RWPE2 (cell line): ENCODE results near the gene PLEKHG1.

Source experiments
- ATAC-seq: fragments of 200-7000 bp; cut with Tn5 transposase; 3 replicates; pipeline ENCODE4 v1.9.1; 2021; ENCODE audit warnings: low read depth
- DNase-seq: peaks from one replicate; pipeline ENCODE4 v3.0.0-alpha.2; 2020; ENCODE audit warnings: low spot score
- H3K27ac ChIP-seq: fragments of 450-650 bp; 2 replicates; pipeline ENCODE4 v1.5.1; 2017; ENCODE audit warnings: mild to moderate bottlenecking; ENCODE audit not compliant: poor library complexity, severe bottlenecking
- H3K27me3 ChIP-seq: fragments of 250-450 bp; sonication (Bioruptor Pico); 2 replicates; pipeline ENCODE4 v1.5.1; 2021; ENCODE audit warnings: mild to moderate bottlenecking, moderate library complexity; ENCODE audit not compliant: insufficient read depth, poor library complexity, severe bottlenecking
- H3K36me3 ChIP-seq: fragments of 250-450 bp; sonication (Bioruptor Pico); 2 replicates; pipeline ENCODE4 v1.5.1; 2020; ENCODE audit warnings: low read depth, mild to moderate bottlenecking, moderate library complexity
- H3K4me1 ChIP-seq: fragments of 250-450 bp; sonication (Bioruptor Pico); 2 replicates; pipeline ENCODE4 v1.5.1; 2021; ENCODE audit warnings: mild to moderate bottlenecking, moderate library complexity; ENCODE audit not compliant: insufficient read depth, poor library complexity, severe bottlenecking
- H3K4me3 ChIP-seq: fragments of 250-450 bp; sonication (Bioruptor Pico); 2 replicates; pipeline ENCODE4 v1.5.1; 2021; ENCODE audit warnings: mild to moderate bottlenecking, moderate library complexity; ENCODE audit not compliant: severe bottlenecking
- H3K9me3 ChIP-seq: fragments of 250-450 bp; sonication (Bioruptor Pico); 2 replicates; pipeline ENCODE4 v1.5.1; 2021; ENCODE audit warnings: mild to moderate bottlenecking, moderate library complexity; ENCODE audit not compliant: severe bottlenecking
- TF ChIP-seq, protein P1 (sequence below): fragments of 450-650 bp; IDR thresholded peaks from one replicate; pipeline ENCODE4 v1.5.1; 2017; ENCODE audit warnings: mild to moderate bottlenecking, moderate library complexity; ENCODE audit not compliant: poor library complexity, severe bottlenecking

PLEKHG1 gene

DNA sequence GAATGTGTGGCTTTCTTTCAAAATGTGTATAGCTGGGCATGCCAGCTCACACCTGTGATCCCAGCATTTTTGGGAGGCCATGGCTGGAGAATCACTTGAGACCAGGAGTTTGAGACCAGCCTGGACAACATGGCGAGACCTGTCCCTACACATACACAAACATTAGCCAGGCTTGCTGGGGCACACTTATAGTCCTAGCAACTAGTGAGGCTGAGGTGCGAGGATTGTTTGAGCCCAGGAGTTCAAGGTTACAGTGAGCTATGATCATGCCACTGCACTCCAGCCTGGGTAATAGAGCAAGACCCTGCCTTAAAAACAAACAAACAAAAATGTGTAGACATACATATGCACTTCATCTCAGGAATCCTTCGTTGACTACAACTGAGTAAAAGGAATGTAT, 31.1 kb upstream of the PLEKHG1 start:
- ATAC-seq: no peak

DNA sequence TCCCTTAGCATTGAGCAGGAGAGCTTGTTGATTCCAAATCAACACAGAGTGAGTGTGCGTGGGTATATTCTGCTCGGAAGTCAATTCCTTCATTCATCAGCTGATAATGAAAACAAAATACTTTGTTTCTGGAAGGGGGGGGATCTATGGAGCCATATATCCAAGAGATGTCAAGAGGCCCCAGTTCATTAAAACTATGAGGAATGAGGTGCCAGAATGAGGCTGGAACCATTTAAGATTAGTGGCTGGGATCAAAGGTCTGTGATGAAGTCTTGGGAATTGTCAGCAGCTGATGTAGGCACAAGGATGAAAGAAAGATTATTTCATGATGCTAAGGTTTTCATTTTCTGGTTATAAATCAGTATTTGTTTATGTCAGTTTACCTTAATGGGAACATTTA, 30.5 kb upstream of the PLEKHG1 start:
- Histone ChIP-seq H3K27ac (no peak overlapping the region), H3K9me3 (no peaks in the 10 kb centered on the region), H3K36me3 (no peaks in the 10 kb centered on the region), H3K4me3 (no peak overlapping the region), H3K27me3 (no peaks in the 10 kb centered on the region), H3K4me1 (no peaks in the 10 kb centered on the region)
- TF ChIP-seq, protein P1, sequence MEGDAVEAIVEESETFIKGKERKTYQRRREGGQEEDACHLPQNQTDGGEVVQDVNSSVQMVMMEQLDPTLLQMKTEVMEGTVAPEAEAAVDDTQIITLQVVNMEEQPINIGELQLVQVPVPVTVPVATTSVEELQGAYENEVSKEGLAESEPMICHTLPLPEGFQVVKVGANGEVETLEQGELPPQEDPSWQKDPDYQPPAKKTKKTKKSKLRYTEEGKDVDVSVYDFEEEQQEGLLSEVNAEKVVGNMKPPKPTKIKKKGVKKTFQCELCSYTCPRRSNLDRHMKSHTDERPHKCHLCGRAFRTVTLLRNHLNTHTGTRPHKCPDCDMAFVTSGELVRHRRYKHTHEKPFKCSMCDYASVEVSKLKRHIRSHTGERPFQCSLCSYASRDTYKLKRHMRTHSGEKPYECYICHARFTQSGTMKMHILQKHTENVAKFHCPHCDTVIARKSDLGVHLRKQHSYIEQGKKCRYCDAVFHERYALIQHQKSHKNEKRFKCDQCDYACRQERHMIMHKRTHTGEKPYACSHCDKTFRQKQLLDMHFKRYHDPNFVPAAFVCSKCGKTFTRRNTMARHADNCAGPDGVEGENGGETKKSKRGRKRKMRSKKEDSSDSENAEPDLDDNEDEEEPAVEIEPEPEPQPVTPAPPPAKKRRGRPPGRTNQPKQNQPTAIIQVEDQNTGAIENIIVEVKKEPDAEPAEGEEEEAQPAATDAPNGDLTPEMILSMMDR: no peak
- ATAC-seq (no peak), DNase-seq (no peak)

More for the DNA sequence above, 31.1 kb upstream of the PLEKHG1 start:
- Histone ChIP-seq H3K36me3 (no peaks in the 10 kb centered on the region), H3K27me3 (no peaks in the 10 kb centered on the region), H3K9me3 (no peaks in the 10 kb centered on the region), H3K4me3 (no peak overlapping the region), H3K27ac (no peak overlapping the region), H3K4me1 (no peaks in the 10 kb centered on the region)
- no peak for DNase-seq
- TF ChIP-seq, protein P1: no peak

GRCh38 chr6:150573041-150573681, 26.5 kb upstream of the PLEKHG1 start:
- Histone ChIP-seq H3K4me1 (no peaks in the 10 kb centered on the region), H3K9me3 (no peaks in the 10 kb centered on the region), H3K36me3 (no peaks in the 10 kb centered on the region), H3K27ac (no peak overlapping the region), H3K27me3 (no peaks in the 10 kb centered on the region), H3K4me3 (no peak overlapping the region)
- DNase-seq (no peak), ATAC-seq (no peak)
- TF ChIP-seq, protein P1: no peak

- H3K27ac ChIP-seq: no peak overlapping the region
- H3K9me3 ChIP-seq: no peaks in the 10 kb centered on the region
- TF ChIP-seq, protein P1: no peak
- no peaks in the 10 kb centered on the region for H3K36me3 ChIP-seq
- no peak for DNase-seq
- no peak for ATAC-seq
- no peaks in the 10 kb centered on the region for H3K4me1 ChIP-seq
- H3K4me3 ChIP-seq: no peak overlapping the region
- no peaks in the 10 kb centered on the region for H3K27me3 ChIP-seq
Measured at GRCh38 chr6:150575836-150576235, 23.8 kb upstream of the PLEKHG1 start.

DNA sequence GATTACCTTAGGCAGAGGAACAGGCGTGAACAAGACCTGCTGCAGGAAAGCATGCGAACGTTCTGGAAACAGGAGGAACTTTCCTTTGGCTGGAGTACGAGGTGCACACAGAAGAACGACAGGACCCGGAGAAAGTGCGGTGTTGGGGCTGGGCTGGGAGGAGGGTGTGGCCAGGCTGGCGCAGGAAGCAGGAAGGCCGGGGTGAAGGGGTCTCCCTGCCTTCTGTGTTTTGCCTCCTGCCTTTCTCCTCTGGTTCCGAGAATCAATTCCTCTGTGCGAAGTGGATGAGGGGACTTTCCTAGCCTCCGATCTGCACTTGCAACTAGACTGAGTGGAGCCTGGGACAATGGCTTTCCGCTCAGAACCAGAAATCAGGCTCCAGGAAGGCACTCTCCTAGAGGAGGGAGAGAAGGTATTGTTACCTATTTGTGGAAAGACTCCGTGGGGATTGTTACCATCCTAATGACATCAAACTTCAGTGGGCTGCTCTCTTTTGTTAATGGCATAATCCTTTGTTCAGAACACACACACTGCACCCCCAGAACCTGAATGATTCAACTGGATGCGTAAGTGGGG, 22.9 kb upstream of the PLEKHG1 start:
- TF ChIP-seq, protein P1: no peak
- Histone ChIP-seq H3K36me3 (no peaks in the 10 kb centered on the region), H3K27ac (no peak overlapping the region), H3K9me3 (no peaks in the 10 kb centered on the region), H3K4me3 (no peak overlapping the region), H3K27me3 (no peaks in the 10 kb centered on the region), H3K4me1 (no peaks in the 10 kb centered on the region)
- DNase-seq: no peak
- no peak for ATAC-seq
